Measurements from ENCODE around the gene ZNF175. TPM values are rescaled to one million over a fixed set of nuclear protein-coding genes. Genes with fewer than 3 reads are reported as not detected.

The ZNF175 gene
- 1 to 10 TPM; 3.0 to 4.6 TPM for total RNA-seq

DNA sequence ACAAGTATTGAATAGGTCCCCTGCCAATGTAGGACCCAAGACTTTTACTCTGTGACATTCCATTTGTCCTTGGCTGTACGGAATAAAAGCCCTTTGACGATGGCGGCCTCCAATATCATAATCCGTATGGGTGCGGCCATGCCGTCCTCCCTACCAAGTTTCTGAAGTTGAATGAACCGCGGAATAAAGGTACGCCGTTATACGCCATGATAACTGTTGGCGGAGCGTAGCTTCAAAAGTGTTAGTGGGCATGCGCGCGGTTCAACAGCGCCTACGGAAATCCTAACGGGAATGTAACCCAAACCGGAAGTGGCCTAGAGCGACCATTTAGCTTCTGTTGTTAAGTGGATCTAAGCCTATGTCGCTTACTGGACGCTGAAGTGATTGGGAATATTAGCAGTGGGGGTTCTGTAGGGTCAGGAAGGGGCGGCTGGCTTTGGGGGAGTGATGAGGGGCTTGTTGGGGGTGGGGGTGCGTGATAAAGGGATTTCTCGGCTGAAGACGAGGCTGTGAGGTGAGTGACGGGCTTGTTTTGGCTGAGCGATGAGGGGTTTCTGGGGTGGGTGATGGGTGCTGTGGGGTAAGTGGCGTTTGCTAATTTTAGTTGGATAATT is at the start of gene ZNF175:
Gene ZNF175, plus strand, starts transcription at position 322 of the 614 bp plus-strand sequence. CDS start 2,047 bp downstream, outside the sequence.
- Histone ChIP-seq H3K36me3 (peaks cover 18% of the 10 kb centered on the region), H3K9me3 (no peaks in the 10 kb centered on the region), H3K27ac (peak within 1 kb of the TSS; percentile 48 to 70), H3K27me3 (no peaks in the 10 kb centered on the region), H3K4me3 (peak within 1 kb of the TSS; percentile 61 to 63), H3K4me1 (peaks cover 0 to 12% of the 10 kb centered on the region in 2 donors)
- DNase-seq (ENCODE audit: low spot score) = peak; percentile 97
- TF ChIP-seq, protein P1, sequence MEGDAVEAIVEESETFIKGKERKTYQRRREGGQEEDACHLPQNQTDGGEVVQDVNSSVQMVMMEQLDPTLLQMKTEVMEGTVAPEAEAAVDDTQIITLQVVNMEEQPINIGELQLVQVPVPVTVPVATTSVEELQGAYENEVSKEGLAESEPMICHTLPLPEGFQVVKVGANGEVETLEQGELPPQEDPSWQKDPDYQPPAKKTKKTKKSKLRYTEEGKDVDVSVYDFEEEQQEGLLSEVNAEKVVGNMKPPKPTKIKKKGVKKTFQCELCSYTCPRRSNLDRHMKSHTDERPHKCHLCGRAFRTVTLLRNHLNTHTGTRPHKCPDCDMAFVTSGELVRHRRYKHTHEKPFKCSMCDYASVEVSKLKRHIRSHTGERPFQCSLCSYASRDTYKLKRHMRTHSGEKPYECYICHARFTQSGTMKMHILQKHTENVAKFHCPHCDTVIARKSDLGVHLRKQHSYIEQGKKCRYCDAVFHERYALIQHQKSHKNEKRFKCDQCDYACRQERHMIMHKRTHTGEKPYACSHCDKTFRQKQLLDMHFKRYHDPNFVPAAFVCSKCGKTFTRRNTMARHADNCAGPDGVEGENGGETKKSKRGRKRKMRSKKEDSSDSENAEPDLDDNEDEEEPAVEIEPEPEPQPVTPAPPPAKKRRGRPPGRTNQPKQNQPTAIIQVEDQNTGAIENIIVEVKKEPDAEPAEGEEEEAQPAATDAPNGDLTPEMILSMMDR (IDR thresholded peaks at IDR 0.05) = no peak

DNA sequence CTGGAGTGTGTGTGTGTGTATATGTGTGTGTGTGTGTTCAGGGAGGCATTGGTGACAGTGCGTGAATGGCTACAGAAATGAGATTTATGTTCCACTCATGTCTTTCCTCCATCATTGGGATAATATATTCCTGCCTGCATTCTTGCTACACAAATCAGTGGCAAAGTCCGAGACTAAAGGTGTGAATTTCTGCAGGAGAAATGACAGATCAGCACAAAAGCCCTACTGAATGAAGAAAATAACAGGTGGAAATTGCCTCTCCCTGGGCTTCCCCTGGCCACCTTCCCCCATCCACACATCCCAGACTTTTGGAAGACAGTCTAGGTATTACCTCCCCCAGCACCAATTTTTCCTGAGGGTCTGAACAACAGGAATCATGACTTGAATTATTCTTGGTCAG is 49.7 kb upstream of the ZNF175 start:
- H3K27ac ChIP-seq = no peak overlapping the region
- no peak for DNase-seq (ENCODE audit: low spot score)
- H3K4me3 ChIP-seq = no peak overlapping the region
- H3K9me3 ChIP-seq = no peaks in the 10 kb centered on the region
- H3K4me1 ChIP-seq = no peaks in the 10 kb centered on the region
- no peaks in the 10 kb centered on the region for H3K27me3 ChIP-seq
- no peaks in the 10 kb centered on the region for H3K36me3 ChIP-seq
- TF ChIP-seq, protein P1 (IDR thresholded peaks at IDR 0.05) = no peak

DNA sequence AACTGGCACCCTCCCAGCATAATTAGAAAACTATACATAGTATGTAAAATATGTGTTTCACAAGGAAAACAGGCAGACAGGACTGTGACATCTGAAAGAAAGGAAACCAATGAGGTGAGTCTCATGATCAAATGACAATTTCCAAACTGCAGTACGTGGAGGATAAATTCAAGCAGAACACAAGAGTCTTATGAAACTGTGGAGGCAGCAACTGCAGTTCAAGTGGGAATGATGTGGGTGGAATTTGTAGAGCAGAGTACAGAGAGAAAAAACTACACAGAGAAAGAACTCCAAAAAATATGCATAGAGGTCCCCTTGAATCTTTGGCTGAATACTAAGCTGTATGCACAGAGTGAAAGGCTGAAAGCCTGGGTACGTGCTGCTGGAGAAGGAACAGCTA is 49.3 kb upstream of the ZNF175 start:
- H3K27ac ChIP-seq = no peak overlapping the region
- H3K36me3 ChIP-seq = no peaks in the 10 kb centered on the region
- DNase-seq (ENCODE audit: low spot score) = no peak
- H3K27me3 ChIP-seq = no peaks in the 10 kb centered on the region
- TF ChIP-seq, protein P1 (IDR thresholded peaks at IDR 0.05) = no peak
- no peaks in the 10 kb centered on the region for H3K9me3 ChIP-seq
- H3K4me1 ChIP-seq = no peaks in the 10 kb centered on the region
- H3K4me3 ChIP-seq = no peak overlapping the region

DNA sequence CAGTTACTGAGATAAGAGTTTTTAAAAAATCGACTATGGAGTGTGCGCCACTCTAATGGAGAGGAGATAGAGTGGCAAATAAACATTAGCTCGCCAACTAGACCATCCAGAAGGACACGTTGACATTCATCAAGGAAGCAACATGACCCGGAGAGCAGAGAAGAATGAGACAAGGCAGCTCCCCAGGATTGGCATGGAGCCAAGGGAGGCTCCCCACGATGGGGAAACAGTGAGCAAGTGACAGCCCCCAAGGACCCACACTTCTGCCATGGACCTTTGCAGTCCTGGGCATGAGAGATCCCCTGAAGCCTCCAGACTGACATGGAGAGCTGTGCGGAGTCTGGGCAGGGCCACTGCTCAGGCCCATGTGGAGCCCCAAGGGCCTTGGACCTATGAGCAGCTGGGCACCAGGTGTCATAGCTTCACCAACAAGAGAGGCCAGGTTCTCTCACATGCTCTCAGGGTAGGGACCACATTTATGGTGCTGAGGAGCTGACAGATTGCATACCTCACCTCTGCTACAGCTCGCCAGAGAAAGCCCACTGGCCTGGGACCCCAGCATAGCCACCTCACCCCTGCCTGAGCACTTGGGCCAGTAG is 46.3 kb upstream of the ZNF175 start:
- Histone ChIP-seq H3K36me3 (no peaks in the 10 kb centered on the region), H3K9me3 (no peaks in the 10 kb centered on the region), H3K27me3 (no peaks in the 10 kb centered on the region), H3K4me1 (no peaks in the 10 kb centered on the region), H3K27ac (no peak overlapping the region), H3K4me3 (no peak overlapping the region)
- TF ChIP-seq, protein P1 (IDR thresholded peaks at IDR 0.05) = no peak
- no peak for DNase-seq (ENCODE audit: low spot score)

DNA sequence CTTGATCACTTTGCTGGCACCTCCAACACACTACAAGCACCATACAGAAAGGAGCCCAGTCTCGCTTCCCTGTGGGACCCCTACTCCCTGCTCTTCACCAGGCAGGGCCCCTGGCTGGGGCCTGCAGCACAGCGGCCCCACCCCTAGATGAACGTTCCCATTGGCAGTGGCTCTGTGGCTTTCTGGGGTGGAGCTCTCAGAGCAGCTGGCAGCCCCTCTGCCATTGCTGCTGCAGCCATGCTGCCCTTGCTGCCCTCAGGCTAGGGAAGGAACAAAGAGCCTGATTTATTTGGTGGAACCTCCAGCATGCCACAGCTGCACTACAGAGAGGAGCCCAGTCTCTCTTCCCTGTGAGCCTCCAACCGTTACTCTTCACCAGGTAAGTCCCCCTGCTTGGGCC is 45.4 kb upstream of the ZNF175 start:
- H3K4me1 ChIP-seq = no peaks in the 10 kb centered on the region
- no peak overlapping the region for H3K4me3 ChIP-seq
- H3K27me3 ChIP-seq = no peaks in the 10 kb centered on the region
- no peak overlapping the region for H3K27ac ChIP-seq
- DNase-seq (ENCODE audit: low spot score) = no peak
- TF ChIP-seq, protein P1 (IDR thresholded peaks at IDR 0.05) = no peak
- H3K36me3 ChIP-seq = no peaks in the 10 kb centered on the region
- H3K9me3 ChIP-seq = no peaks in the 10 kb centered on the region

Data from right atrium auricular region (tissue), 2 donors.